Mesendoderm (in vitro differentiated cells): ENCODE results near the gene AFF3.
"Not testable (repeated sequence)": the region's sequence is repeated elsewhere in the genome, so short reads cannot be mapped to it uniquely, and the experiment has no call there.

Experiments
- DNase-seq: peaks from one replicate; pipeline ENCODE4 v3.0.0; 2013
- H2AK5ac ChIP-seq: 2 replicates; pipeline ENCODE4 v1.6.1; 2013; ENCODE audit warnings: low read length, inconsistent platforms
- H2BK120ac ChIP-seq: 2 replicates; pipeline ENCODE4 v1.6.1; 2013; ENCODE audit warnings: low read depth, mild to moderate bottlenecking, low read length, moderate library complexity, mixed read lengths
- H2BK15ac ChIP-seq: replicated peaks from 2 replicates; pipeline ENCODE4 v1.6.1; 2013; ENCODE audit warnings: low read depth, mild to moderate bottlenecking, moderate library complexity
- H2BK5ac ChIP-seq: 2 replicates; pipeline ENCODE4 v1.6.1; 2013; ENCODE audit warnings: low read length, inconsistent platforms
- H3K18ac ChIP-seq: 2 replicates; pipeline ENCODE4 v1.6.1; 2013; ENCODE audit warnings: mild to moderate bottlenecking, low read length, mixed read lengths
- H3K23ac ChIP-seq: one replicate; pipeline ENCODE4 v1.6.1; 2013; ENCODE audit warnings: low read length
- H3K27ac ChIP-seq: 2 replicates; pipeline ENCODE4 v1.5.1; 2013; ENCODE audit warnings: low read depth, mild to moderate bottlenecking, inconsistent platforms, low read length, moderate library complexity
- H3K27me3 ChIP-seq: 2 replicates; pipeline ENCODE4 v1.6.1; 2013; ENCODE audit warnings: low read length, control low read depth, mild to moderate bottlenecking, inconsistent platforms; ENCODE audit not compliant: insufficient read depth, poor library complexity
- H3K36me3 ChIP-seq: 2 replicates; pipeline ENCODE4 v1.6.1; 2013; ENCODE audit warnings: low read length, inconsistent platforms; ENCODE audit not compliant: control insufficient read depth, insufficient read depth
- H3K4ac ChIP-seq: one replicate; pipeline ENCODE4 v1.6.1; 2013; ENCODE audit warnings: low read depth, mild to moderate bottlenecking, low read length, moderate library complexity
- H3K4me1 ChIP-seq: 2 replicates; pipeline ENCODE4 v1.6.1; 2013; ENCODE audit warnings: low read depth, low read length, inconsistent platforms; ENCODE audit not compliant: control insufficient read depth
- H3K4me2 ChIP-seq: 2 replicates; pipeline ENCODE4 v1.6.1; 2013; ENCODE audit warnings: low read length
- H3K4me3 ChIP-seq: 2 replicates; pipeline ENCODE4 v1.5.1; 2013; ENCODE audit warnings: mild to moderate bottlenecking, low read length
- H3K56ac ChIP-seq: one replicate; pipeline ENCODE4 v1.6.1; 2013; ENCODE audit warnings: low read length
- H3K79me1 ChIP-seq: 2 replicates; pipeline ENCODE4 v1.6.1; 2013; ENCODE audit warnings: low read length, inconsistent platforms
- H3K79me2 ChIP-seq: 2 replicates; pipeline ENCODE4 v1.6.1; 2013; ENCODE audit warnings: mild to moderate bottlenecking, low read length; ENCODE audit not compliant: control insufficient read depth, insufficient read depth
- H3K9ac ChIP-seq: 2 replicates; pipeline ENCODE4 v1.6.1; 2013; ENCODE audit warnings: low read length, inconsistent platforms
- H4K5ac ChIP-seq: one replicate; pipeline ENCODE4 v1.6.1; 2013; ENCODE audit warnings: low read length
- H4K8ac ChIP-seq: one replicate; pipeline ENCODE4 v1.6.1; 2013; ENCODE audit warnings: low read depth, mild to moderate bottlenecking, control low read depth, low read length, moderate library complexity
- WGBS: extraction: QIAGEN DNeasy Blood & Tissue Kit; methylation state at CpG from one replicate; pipeline ENCODE4 v1.1.7; 2013; ENCODE audit warnings: low lambda C conversion rate, missing lambda C conversion rate; ENCODE audit not compliant: insufficient coverage; ENCODE audit errors: extremely low coverage; 5-methylcytosine and 5-hydroxymethylcytosine counted together

AFF3 gene

GRCh38 chr2:99953750-99954149 lies 188.6 kb downstream of the AFF3 start:
- no peak overlapping the region for H4K5ac ChIP-seq
- WGBS: no CpG with 5 or more reads among the region's 2 CpGs
- no peaks in the 10 kb centered on the region for H3K36me3 ChIP-seq
- H3K9ac ChIP-seq: no peak overlapping the region
- no peak overlapping the region for H3K4me3 ChIP-seq
- no peaks in the 10 kb centered on the region for H3K4me1 ChIP-seq
- H2BK120ac ChIP-seq: no peak overlapping the region
- no peaks in the 10 kb centered on the region for H3K79me1 ChIP-seq
- H3K27me3 ChIP-seq: no peaks in the 10 kb centered on the region
- no peak overlapping the region for H2AK5ac ChIP-seq
- H3K4me2 ChIP-seq: no peak overlapping the region
- no peak overlapping the region for H3K4ac ChIP-seq
- H2BK15ac ChIP-seq: no peak overlapping the region
- H3K79me2 ChIP-seq: no peaks in the 10 kb centered on the region
- no peak overlapping the region for H3K23ac ChIP-seq
- H3K18ac ChIP-seq: no peak overlapping the region
- no peak overlapping the region for H3K27ac ChIP-seq
- no peak overlapping the region for H3K56ac ChIP-seq
- no peak overlapping the region for H2BK5ac ChIP-seq
- no peak overlapping the region for H4K8ac ChIP-seq
- no peak for DNase-seq

- Histone ChIP-seq H3K4ac (no peak overlapping the region), H3K18ac (no peak overlapping the region), H3K36me3 (no peaks in the 10 kb centered on the region), H2BK5ac (no peak overlapping the region), H3K23ac (no peak overlapping the region), H2BK120ac (no peak overlapping the region), H3K4me3 (no peak overlapping the region), H3K27ac (no peak overlapping the region), H3K4me2 (no peak overlapping the region), H3K56ac (no peak overlapping the region), H3K9ac (no peak overlapping the region), H4K8ac (no peak overlapping the region), H3K4me1 (no peaks in the 10 kb centered on the region), H2AK5ac (no peak overlapping the region), H3K79me2 (no peaks in the 10 kb centered on the region), H2BK15ac (no peak overlapping the region), H3K79me1 (no peaks in the 10 kb centered on the region), H4K5ac (no peak overlapping the region), H3K27me3 (no peaks in the 10 kb centered on the region)
- no CpG with 5 or more reads among the region's 1 CpG for WGBS
- DNase-seq: no peak
Measured at GRCh38 chr2:99949963-99950362, 192.4 kb downstream of the AFF3 start.

GRCh38 chr2:99949530-99949929 lies 192.9 kb downstream of the AFF3 start:
- Histone ChIP-seq H3K27ac (no peak overlapping the region), H3K79me1 (no peaks in the 10 kb centered on the region), H4K8ac (no peak overlapping the region), H3K18ac (no peak overlapping the region), H3K4me3 (no peak overlapping the region), H2BK15ac (no peak overlapping the region), H2AK5ac (no peak overlapping the region), H3K23ac (no peak overlapping the region), H3K4me1 (no peaks in the 10 kb centered on the region), H3K56ac (no peak overlapping the region), H2BK5ac (no peak overlapping the region), H3K79me2 (no peaks in the 10 kb centered on the region), H3K36me3 (no peaks in the 10 kb centered on the region), H3K4me2 (no peak overlapping the region), H4K5ac (no peak overlapping the region), H3K4ac (no peak overlapping the region), H2BK120ac (no peak overlapping the region), H3K9ac (no peak overlapping the region), H3K27me3 (no peaks in the 10 kb centered on the region)
- WGBS: no CpG with 5 or more reads among the region's 4 CpGs
- no peak for DNase-seq

GRCh38 chr2:99948010-99948409 lies 194.4 kb downstream of the AFF3 start:
- no peaks in the 10 kb centered on the region for H3K36me3 ChIP-seq
- no peak overlapping the region for H2BK120ac ChIP-seq
- no peak overlapping the region for H3K56ac ChIP-seq
- H3K9ac ChIP-seq: no peak overlapping the region
- no peaks in the 10 kb centered on the region for H3K79me2 ChIP-seq
- no peak overlapping the region for H4K5ac ChIP-seq
- H3K27ac ChIP-seq: no peak overlapping the region
- H2AK5ac ChIP-seq: no peak overlapping the region
- no peak overlapping the region for H2BK5ac ChIP-seq
- H3K4me3 ChIP-seq: no peak overlapping the region
- no peak overlapping the region for H3K4me2 ChIP-seq
- H3K23ac ChIP-seq: no peak overlapping the region
- no peaks in the 10 kb centered on the region for H3K27me3 ChIP-seq
- no peak for DNase-seq
- no CpG with 5 or more reads among the region's 5 CpGs for WGBS
- no peak overlapping the region for H3K4ac ChIP-seq
- no peaks in the 10 kb centered on the region for H3K79me1 ChIP-seq
- no peak overlapping the region for H4K8ac ChIP-seq
- H2BK15ac ChIP-seq: no peak overlapping the region
- H3K18ac ChIP-seq: no peak overlapping the region
- no peaks in the 10 kb centered on the region for H3K4me1 ChIP-seq

- H2BK5ac ChIP-seq, H3K18ac ChIP-seq, H3K56ac ChIP-seq, H2BK120ac ChIP-seq, H3K79me2 ChIP-seq, H3K79me1 ChIP-seq, H3K23ac ChIP-seq, H3K4ac ChIP-seq, H4K8ac ChIP-seq, H3K36me3 ChIP-seq, H3K4me3 ChIP-seq, DNase-seq, H3K4me1 ChIP-seq, H3K9ac ChIP-seq, H3K4me2 ChIP-seq, H2AK5ac ChIP-seq, H2BK15ac ChIP-seq, H3K27me3 ChIP-seq, H3K27ac ChIP-seq, H4K5ac ChIP-seq: not testable (repeated sequence)
- WGBS: no CpG with 5 or more reads among the region's 4 CpGs
Measured at GRCh38 chr2:99947366-99947765, 195.0 kb downstream of the AFF3 start.

- DNase-seq: no peak
- H3K4me1 ChIP-seq: no peaks in the 10 kb centered on the region
- H3K56ac ChIP-seq: no peak overlapping the region
- no peak overlapping the region for H2BK5ac ChIP-seq
- H3K27ac ChIP-seq: no peak overlapping the region
- H2AK5ac ChIP-seq: no peak overlapping the region
- no peak overlapping the region for H3K4me3 ChIP-seq
- no peak overlapping the region for H3K4ac ChIP-seq
- no peak overlapping the region for H2BK120ac ChIP-seq
- no peak overlapping the region for H3K4me2 ChIP-seq
- no peaks in the 10 kb centered on the region for H3K79me2 ChIP-seq
- no peak overlapping the region for H3K23ac ChIP-seq
- H3K9ac ChIP-seq: no peak overlapping the region
- no peak overlapping the region for H4K8ac ChIP-seq
- no peaks in the 10 kb centered on the region for H3K27me3 ChIP-seq
- WGBS: no CpG with 5 or more reads among the region's 4 CpGs
- no peak overlapping the region for H3K18ac ChIP-seq
- no peak overlapping the region for H4K5ac ChIP-seq
- H3K79me1 ChIP-seq: no peaks in the 10 kb centered on the region
- no peaks in the 10 kb centered on the region for H3K36me3 ChIP-seq
- no peak overlapping the region for H2BK15ac ChIP-seq
Measured at GRCh38 chr2:99944019-99944418, 198.4 kb downstream of the AFF3 start.
